GM21825 (cell line): ENCODE results near the gene MOB4.
"Not testable (repeated sequence)": the region's sequence is repeated elsewhere in the genome, so short reads cannot be mapped to it uniquely, and the experiment has no call there.

Experiments used
- ATAC-seq: cut with Tn5 transposase; IDR thresholded peaks from one replicate; pipeline ENCODE4 v1.9.1; 2021; ENCODE audit warnings: mild to moderate bottlenecking, moderate library complexity; ENCODE audit not compliant: unreplicated experiment

MOB4 gene

DNA sequence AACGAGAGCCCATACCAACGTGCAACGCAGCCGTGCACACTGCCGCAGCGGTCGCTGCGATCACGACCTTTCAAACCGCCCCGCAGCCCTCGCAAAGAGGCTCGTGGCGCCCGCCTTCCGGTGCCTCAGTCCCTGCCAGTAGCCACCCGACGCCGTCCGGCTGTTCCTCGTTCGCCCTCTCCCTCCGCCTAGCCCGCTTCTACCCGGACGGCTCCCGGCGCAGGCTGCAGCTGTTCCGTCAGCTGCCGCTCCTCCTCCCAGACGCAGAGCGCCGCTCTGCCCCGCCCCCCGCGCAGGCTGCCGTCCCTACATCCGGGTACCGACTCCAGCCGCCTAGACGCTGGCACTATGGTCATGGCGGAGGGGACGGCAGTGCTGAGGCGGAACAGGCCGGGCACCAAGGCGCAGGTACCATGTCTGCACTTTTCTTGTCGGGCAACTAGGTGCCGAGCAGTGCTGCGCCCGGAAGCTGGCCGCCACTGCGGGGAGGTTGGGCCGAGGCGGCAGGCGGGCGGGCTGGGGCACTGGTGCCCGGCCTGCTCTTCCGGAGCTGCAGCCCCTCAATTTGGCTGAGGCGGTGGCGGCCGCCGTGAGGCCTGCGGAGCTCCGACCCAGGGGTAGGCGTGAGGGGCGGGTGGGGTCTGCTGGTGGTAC lies at the start of gene MOB4:
Gene MOB4, plus strand, starts transcription at position 328 of the 654 bp plus-strand sequence. Its CDS starts 21 bp downstream, at position 349.
- ATAC-seq = peak; percentile 96

DNA sequence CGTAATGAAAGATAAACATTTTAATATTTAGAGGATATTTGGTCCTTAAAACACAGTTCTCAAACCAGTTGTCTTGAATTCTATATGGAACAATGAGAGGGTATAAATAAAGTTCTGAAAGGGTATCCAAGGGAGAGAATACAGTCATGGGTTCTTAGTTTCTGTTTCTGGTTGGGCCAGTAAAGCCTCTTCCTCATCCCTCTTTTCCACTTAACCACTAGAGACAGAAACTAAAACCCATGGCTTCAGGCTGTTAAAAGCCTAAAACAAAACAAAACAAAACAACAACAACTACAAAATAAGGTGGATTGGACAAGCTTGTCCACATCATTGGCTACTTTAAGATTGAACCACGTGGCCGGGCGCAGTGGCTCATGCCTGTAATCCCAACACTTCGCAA lies 43.7 kb upstream of the MOB4 start:
- ATAC-seq = no peak

DNA sequence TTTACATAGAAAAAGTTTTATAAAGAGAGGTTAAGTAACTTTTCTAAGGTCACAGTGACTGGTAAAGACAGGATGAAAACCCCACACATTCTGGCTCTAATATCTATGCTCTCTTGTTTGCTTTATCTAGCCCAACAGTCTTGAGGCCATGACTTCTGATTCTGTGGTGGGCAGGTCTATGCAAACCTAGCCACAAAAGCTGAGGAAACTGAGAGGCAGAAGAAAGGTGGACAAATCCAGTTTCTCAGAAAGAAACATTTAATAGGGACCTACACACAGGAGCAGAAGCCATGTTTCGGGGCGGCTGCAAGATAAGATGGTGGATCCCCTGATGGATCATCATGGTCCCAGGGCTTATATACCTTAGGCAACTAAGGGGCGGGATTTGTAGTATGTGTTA lies 38.1 kb upstream of the MOB4 start:
- no peak for ATAC-seq

- ATAC-seq = no peak
These were observed 35.5 kb upstream of the MOB4 start for GRCh38 chr2:197480165-197481036.

- not testable (repeated sequence) for ATAC-seq
These were observed 31.6 kb upstream of the MOB4 start for GRCh38 chr2:197484248-197484647.

DNA sequence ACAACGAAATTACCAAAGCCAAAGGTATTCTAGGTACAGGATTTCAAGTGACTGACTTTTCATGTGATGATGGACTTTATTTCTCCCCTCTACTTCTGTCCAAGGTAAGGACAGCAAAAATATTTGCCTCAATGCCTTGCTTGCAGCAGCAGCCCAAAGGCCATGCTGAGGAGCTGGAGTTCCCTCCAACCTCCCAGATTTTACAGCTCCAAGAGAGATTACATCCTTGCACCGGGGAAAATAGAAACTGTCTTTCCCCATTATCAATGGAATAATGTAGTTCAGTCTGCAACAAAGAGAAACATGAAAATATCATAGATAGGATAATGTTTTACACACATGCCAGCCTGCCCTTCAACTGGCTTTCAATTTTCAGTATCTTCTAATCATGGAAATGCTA lies 29.7 kb upstream of the MOB4 start:
- no peak for ATAC-seq

DNA sequence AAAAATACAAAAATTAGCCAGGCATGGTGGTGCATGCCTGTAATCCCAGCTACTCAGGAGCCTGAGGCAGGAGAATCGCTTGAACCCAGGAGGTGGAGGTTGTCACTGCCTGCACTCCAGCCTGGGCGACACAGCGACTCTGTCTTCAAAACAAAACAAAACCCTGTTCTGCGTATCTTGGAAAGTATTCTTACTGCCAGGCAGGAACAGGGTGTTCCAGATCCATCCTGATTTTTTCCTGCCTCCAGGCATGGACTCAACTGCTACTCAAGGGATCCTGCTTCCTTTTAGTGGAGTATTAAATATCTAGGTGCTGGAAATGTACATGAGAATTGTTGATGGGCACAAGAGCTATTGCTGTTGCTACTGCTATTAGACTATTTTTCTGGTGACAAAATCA lies 28.5 kb upstream of the MOB4 start:
- ATAC-seq = no peak

GRCh38 chr2:197495433-197496134 lies 20.3 kb upstream of the MOB4 start:
- ATAC-seq = no peak

DNA sequence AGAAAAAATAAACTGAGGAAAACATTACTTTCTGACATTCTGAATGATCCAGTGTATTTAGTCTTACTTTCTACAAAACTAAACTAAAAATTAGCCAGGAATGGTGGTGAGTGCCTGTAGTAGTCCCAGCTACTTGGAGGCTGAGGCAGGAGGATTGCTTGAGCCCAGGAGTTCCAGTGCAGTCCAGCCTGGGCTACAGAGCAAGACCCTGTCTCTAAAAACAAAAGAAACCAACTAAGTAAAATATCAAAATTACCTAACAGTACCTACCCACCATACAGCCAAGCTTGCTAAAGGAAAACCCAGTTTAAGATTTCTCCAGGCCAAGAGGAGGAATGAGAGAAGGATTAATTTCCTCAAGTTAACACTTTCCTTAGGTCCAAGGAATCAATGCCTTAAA lies 19.2 kb upstream of the MOB4 start:
- no peak for ATAC-seq

DNA sequence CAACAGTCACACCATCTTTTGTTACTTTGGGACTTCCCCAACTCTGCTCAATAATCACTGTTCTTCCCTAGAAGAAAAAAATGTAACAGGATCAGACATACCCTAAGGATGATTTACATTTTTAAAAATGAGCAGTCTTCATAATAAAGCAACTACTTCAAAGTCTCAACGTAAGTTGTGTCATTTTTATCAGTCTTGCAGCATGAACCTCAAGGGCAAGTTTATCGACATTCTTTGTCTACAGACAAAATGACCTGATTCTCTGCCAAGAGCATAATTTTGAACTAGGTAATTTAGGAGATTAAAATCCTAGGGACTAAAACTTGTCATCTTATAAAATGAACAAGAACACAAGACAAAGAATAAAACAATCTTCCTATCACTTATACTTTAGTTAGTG lies 18.5 kb upstream of the MOB4 start:
- ATAC-seq = no peak

- no peak for ATAC-seq
These were observed 17.5 kb upstream of the MOB4 start for GRCh38 chr2:197498235-197498936.

- peak; percentile 25 for ATAC-seq
These were observed 16.8 kb upstream of the MOB4 start for GRCh38 chr2:197498937-197499593.

- peak; percentile 84 for ATAC-seq
These were observed 16.0 kb upstream of the MOB4 start, which contains the start of the genes HSPD1 and HSPE1 for GRCh38 chr2:197499594-197500502. Gene HSPD1 (minus strand): TSS chr2:197499840. CDS start chr2:197498848, 992 bp downstream. Gene HSPE1 (plus strand): TSS chr2:197500379. CDS start chr2:197500437, 58 bp downstream.

- peak; percentile 4 for ATAC-seq
These were observed 15.2 kb upstream of the MOB4 start for GRCh38 chr2:197500503-197501131.

GRCh38 chr2:197502201-197502600 lies 13.7 kb upstream of the MOB4 start:
- no peak for ATAC-seq

DNA sequence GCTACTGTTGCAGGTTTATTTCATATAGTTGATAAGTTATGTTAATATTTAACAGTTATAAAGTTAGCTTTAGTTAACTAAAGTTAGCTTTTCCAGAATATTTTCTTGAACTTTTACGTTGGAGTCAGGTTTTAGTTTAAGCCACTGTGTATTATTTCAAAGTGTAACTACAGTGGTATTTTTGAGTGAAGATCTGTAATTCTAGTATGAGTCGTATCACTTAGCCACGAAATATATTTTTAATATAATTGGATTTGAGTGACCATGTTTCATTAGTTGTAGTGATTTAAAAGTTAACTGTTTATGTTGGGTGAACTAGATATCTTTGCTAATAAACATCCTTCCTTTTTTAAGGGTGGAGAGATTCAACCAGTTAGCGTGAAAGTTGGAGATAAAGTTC lies 13.2 kb upstream of the MOB4 start:
- no peak for ATAC-seq

GRCh38 chr2:197504000-197504399 lies 11.9 kb upstream of the MOB4 start:
- no peak for ATAC-seq

DNA sequence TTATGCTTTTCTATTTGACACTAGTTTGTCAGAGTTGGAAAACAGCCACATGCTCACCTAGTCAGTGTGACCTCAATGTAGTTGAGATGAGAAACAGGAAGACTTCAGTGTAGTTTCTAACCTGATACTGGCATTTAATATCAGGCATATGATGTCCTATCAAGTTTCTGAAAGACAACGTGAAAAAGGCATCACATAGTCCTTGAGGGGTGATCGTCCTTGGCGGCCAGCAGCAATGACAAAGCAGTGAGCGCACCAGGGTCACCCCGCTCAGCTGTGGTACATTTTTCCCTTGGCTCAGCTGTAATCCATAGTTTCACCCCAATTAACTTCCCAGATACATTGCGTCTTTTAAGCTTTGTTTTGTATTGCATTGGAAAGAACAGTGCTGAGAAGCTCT lies 11.4 kb upstream of the MOB4 start:
- ATAC-seq = no peak

DNA sequence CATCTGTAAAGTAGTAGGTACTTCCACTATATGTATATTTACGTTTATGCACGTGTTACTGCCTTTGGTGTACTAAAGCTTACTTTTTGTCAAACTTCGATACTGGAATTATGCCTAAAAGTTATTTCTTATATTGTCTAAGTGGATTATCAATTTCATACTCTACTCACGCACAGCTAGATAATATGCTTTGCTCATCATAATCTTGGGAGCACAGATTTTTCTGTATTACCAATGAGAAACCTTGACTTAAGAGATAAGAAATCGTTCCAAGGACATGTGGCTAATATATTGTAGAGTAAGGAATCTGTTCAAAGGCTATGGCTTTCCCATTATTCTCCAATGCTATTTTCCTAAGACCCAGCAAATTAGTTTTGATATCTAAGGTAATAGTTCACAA lies 9.2 kb upstream of the MOB4 start:
- ATAC-seq = no peak
